Ishikawa (cell line): Measurements from ENCODE around the gene CFL1.

Experiments
- CEBPB ChIP-seq: IDR thresholded peaks from 2 replicates; pipeline ENCODE4 v1.6.1; 2012
- CREB1 ChIP-seq: IDR thresholded peaks from 2 replicates; pipeline ENCODE4 v1.6.1; 2012; ENCODE audit warnings: low read depth
- EP300 ChIP-seq: IDR thresholded peaks from 2 replicates; pipeline ENCODE4 v1.6.1; 2012; ENCODE audit warnings: borderline replicate concordance
- FOXM1 ChIP-seq: IDR thresholded peaks from 2 replicates; pipeline ENCODE4 v1.6.1; 2012; ENCODE audit warnings: low read depth, borderline replicate concordance
- MAX ChIP-seq: IDR thresholded peaks from 2 replicates; pipeline ENCODE4 v1.6.1; 2012
- NFIC ChIP-seq: IDR thresholded peaks from 2 replicates; pipeline ENCODE4 v1.6.1; 2012
- RAD21 ChIP-seq: IDR thresholded peaks from 2 replicates; pipeline ENCODE4 v1.6.1; 2012; ENCODE audit warnings: low read depth
- REST ChIP-seq: IDR thresholded peaks from 2 replicates; pipeline ENCODE4 v1.6.1; 2012; ENCODE audit warnings: low read depth, mild to moderate bottlenecking
- TAF1 ChIP-seq: IDR thresholded peaks from 2 replicates; pipeline ENCODE4 v1.6.1; 2012; ENCODE audit warnings: low read depth, mild to moderate bottlenecking
- TCF12 ChIP-seq: IDR thresholded peaks from 2 replicates; pipeline ENCODE4 v1.6.1; 2012; ENCODE audit warnings: low read depth
- TEAD4 ChIP-seq: IDR thresholded peaks from 2 replicates; pipeline ENCODE4 v1.6.1; 2012
- USF1 ChIP-seq: IDR thresholded peaks from 2 replicates; pipeline ENCODE4 v1.6.1; 2012
- YY1 ChIP-seq: IDR thresholded peaks from 2 replicates; pipeline ENCODE4 v1.6.1; 2012; ENCODE audit warnings: low read depth
- ZBTB7A ChIP-seq: IDR thresholded peaks from 2 replicates; pipeline ENCODE4 v1.6.1; 2012; ENCODE audit warnings: low read depth

GRCh38 chr11:65872586-65873317, 14.8 kb upstream of the CFL1 start, which contains the start of gene EFEMP2:
- TF ChIP-seq REST (no peak), TAF1 (no peak), EP300 (no peak), YY1 (no peak), MAX (no peak), TEAD4 (no peak), USF1 (no peak), TCF12 (no peak), NFIC (no peak), RAD21 (no peak), CREB1 (no peak), CEBPB (no peak), ZBTB7A (peak; percentile 80; the same call in 1 of the 2 replicates), FOXM1 (no peak)
